ENCODE data around the gene GPM6B.

The GPM6B gene

GRCh38 chrX:13854003-13854402, 37.1 kb upstream of the GPM6B start:
- Histone ChIP-seq H3K9me3 (replicated peaks; ENCODE audit: insufficient read depth, low read length) (no peaks in the 10 kb centered on the region), H3K9me2 (replicated peaks; ENCODE audit: insufficient read depth, low read length) (no peaks in the 10 kb centered on the region), H3K79me2 (ENCODE audit: low read length) (no peaks in the 10 kb centered on the region), H4K20me1 (ENCODE audit: insufficient read depth, low read length) (no peaks in the 10 kb centered on the region), H3K27ac (ENCODE audit: low read length) (no peak overlapping the region), H3K4me2 (ENCODE audit: low read depth, low read length) (no peak overlapping the region), H3K27me3 (replicated peaks; ENCODE audit: insufficient read depth, low read length) (no peaks in the 10 kb centered on the region), H3K36me3 (replicated peaks; ENCODE audit: insufficient read depth, low read length) (no peaks in the 10 kb centered on the region), H3K4me1 (ENCODE audit: low read length) (peaks cover 13% of the 10 kb centered on the region), H2AFZ (ENCODE audit: low read length) (no peak overlapping the region), H3K9ac (ENCODE audit: low read length) (no peak overlapping the region), H3K4me3 (ENCODE audit: low read length) (no peak overlapping the region), H3F3A (ENCODE audit: insufficient read depth, low read length) (no peaks in the 10 kb centered on the region)
- TF ChIP-seq EZH2phosphoT487 (IDR thresholded peaks at IDR 0.05; ENCODE audit: low read length), result no peak
- no peak for TF ChIP-seq EZH2 (optimal IDR thresholded peaks at IDR 0.05; ENCODE audit: low read depth, low read length)
- TF ChIP-seq CTCF (IDR thresholded peaks at IDR 0.05; ENCODE audit: low read length), result no peak
- no peak for DNase-seq

GRCh38 chrX:13852001-13852695, 35.3 kb upstream of the GPM6B start:
- Histone ChIP-seq H3K9me2 (replicated peaks; ENCODE audit: insufficient read depth, low read length) (no peaks in the 10 kb centered on the region), H3K9me3 (replicated peaks; ENCODE audit: insufficient read depth, low read length) (no peaks in the 10 kb centered on the region), H3K4me2 (ENCODE audit: low read depth, low read length) (no peak overlapping the region), H3K27me3 (replicated peaks; ENCODE audit: insufficient read depth, low read length) (no peaks in the 10 kb centered on the region), H3K79me2 (ENCODE audit: low read length) (no peaks in the 10 kb centered on the region), H2AFZ (ENCODE audit: low read length) (no peak overlapping the region), H3K9ac (ENCODE audit: low read length) (no peak overlapping the region), H3F3A (ENCODE audit: insufficient read depth, low read length) (no peaks in the 10 kb centered on the region), H3K27ac (ENCODE audit: low read length) (no peak overlapping the region), H3K4me3 (ENCODE audit: low read length) (no peak overlapping the region), H3K4me1 (ENCODE audit: low read length) (peaks cover 13% of the 10 kb centered on the region), H4K20me1 (ENCODE audit: insufficient read depth, low read length) (no peaks in the 10 kb centered on the region), H3K36me3 (replicated peaks; ENCODE audit: insufficient read depth, low read length) (no peaks in the 10 kb centered on the region)
- peak; percentile 32; the same call in 1 of the 2 replicates for TF ChIP-seq CTCF (IDR thresholded peaks at IDR 0.05; ENCODE audit: low read length)
- no peak for TF ChIP-seq EZH2 (optimal IDR thresholded peaks at IDR 0.05; ENCODE audit: low read depth, low read length)
- no peak for TF ChIP-seq EZH2phosphoT487 (IDR thresholded peaks at IDR 0.05; ENCODE audit: low read length)
- DNase-seq, result peak; percentile 20

- Histone ChIP-seq H3K9ac (ENCODE audit: low read length) (no peak overlapping the region), H3F3A (ENCODE audit: insufficient read depth, low read length) (peaks cover 5% of the 10 kb centered on the region; the same call in 1 of the 2 replicates), H2AFZ (ENCODE audit: low read length) (no peak overlapping the region), H3K36me3 (replicated peaks; ENCODE audit: insufficient read depth, low read length) (no peaks in the 10 kb centered on the region), H3K27me3 (replicated peaks; ENCODE audit: insufficient read depth, low read length) (no peaks in the 10 kb centered on the region), H3K4me3 (ENCODE audit: low read length) (no peak overlapping the region), H4K20me1 (ENCODE audit: insufficient read depth, low read length) (no peaks in the 10 kb centered on the region), H3K9me2 (replicated peaks; ENCODE audit: insufficient read depth, low read length) (no peaks in the 10 kb centered on the region), H3K27ac (ENCODE audit: low read length) (no peak overlapping the region), H3K4me1 (ENCODE audit: low read length) (peaks cover 14% of the 10 kb centered on the region), H3K79me2 (ENCODE audit: low read length) (no peaks in the 10 kb centered on the region), H3K9me3 (replicated peaks; ENCODE audit: insufficient read depth, low read length) (no peaks in the 10 kb centered on the region), H3K4me2 (ENCODE audit: low read depth, low read length) (no peak overlapping the region)
- no peak for DNase-seq
- no peak for TF ChIP-seq CTCF (IDR thresholded peaks at IDR 0.05; ENCODE audit: low read length)
- TF ChIP-seq EZH2 (optimal IDR thresholded peaks at IDR 0.05; ENCODE audit: low read depth, low read length), result no peak
- no peak for TF ChIP-seq EZH2phosphoT487 (IDR thresholded peaks at IDR 0.05; ENCODE audit: low read length)
These were observed 29.0 kb upstream of the GPM6B start for GRCh38 chrX:13845721-13846378.
